GM12878 (cell line): ENCODE measurements around the gene ODR4. TPM values are rescaled to one million over a fixed set of nuclear protein-coding genes. Genes with fewer than 3 reads are reported as not detected.

Experiments
- ATF7 ChIP-seq: fragments of 450-650 bp; IDR thresholded peaks from 2 replicates; pipeline ENCODE4 v1.6.1; 2016; ENCODE audit warnings: low read depth, mild to moderate bottlenecking
- CHD2 ChIP-seq: IDR thresholded peaks from 2 replicates; pipeline ENCODE4 v1.6.1; 2011; ENCODE audit warnings: low read depth, low read length, improper control_type of control experiment, borderline replicate concordance
- CHD4 ChIP-seq: fragments of 200-600 bp; sonication (generic); IDR thresholded peaks from 2 replicates; pipeline ENCODE4 v1.6.1; 2016; ENCODE audit warnings: mild to moderate bottlenecking
- EP300 ChIP-seq, 2 experiments: fragments of 150-350 bp in 1 of 2; IDR thresholded peaks; 2 replicates each; pipeline ENCODE4 v1.6.1; 2011 to 2012; ENCODE audit warnings: low read depth in 2 of 2, low read length in 2 of 2, borderline replicate concordance in 1 of 2, improper control_type of control experiment in 1 of 2, inconsistent platforms in 1 of 2; ENCODE audit not compliant: control insufficient read depth in 1 of 2
- KAT2A ChIP-seq: conservative IDR thresholded peaks from 2 replicates; pipeline ENCODE4 v1.6.1; 2011; ENCODE audit warnings: low read depth, low read length; ENCODE audit not compliant: control insufficient read depth
- MEF2B ChIP-seq: fragments of 450-650 bp; IDR thresholded peaks from 2 replicates; pipeline ENCODE4 v1.6.1; 2018; ENCODE audit warnings: mild to moderate bottlenecking, moderate library complexity; ENCODE audit not compliant: partially characterized antibody, poor library complexity, severe bottlenecking
- NR2C2 ChIP-seq: IDR thresholded peaks from 2 replicates; pipeline ENCODE4 v1.6.1; 2011; ENCODE audit warnings: borderline replicate concordance, low read depth; ENCODE audit not compliant: control insufficient read depth, insufficient read length
- NRF1 ChIP-seq: conservative IDR thresholded peaks from 2 replicates; pipeline ENCODE4 v1.6.1; 2011; ENCODE audit warnings: mild to moderate bottlenecking, low read depth, low read length, improper control_type of control experiment
- PML ChIP-seq: IDR thresholded peaks from 2 replicates; pipeline ENCODE4 v1.6.1; 2012; ENCODE audit warnings: low read length, inconsistent platforms
- POLR2A ChIP-seq: IDR thresholded peaks from 2 replicates; pipeline ENCODE4 v1.6.1; 2011; ENCODE audit warnings: low read depth, mild to moderate bottlenecking, low read length
- SMARCA5 ChIP-seq: fragments of 450-650 bp; IDR thresholded peaks from 2 replicates; pipeline ENCODE4 v1.6.1; 2017; ENCODE audit warnings: mild to moderate bottlenecking
- SRF ChIP-seq, 2 experiments: IDR thresholded peaks; 2 replicates each; pipeline ENCODE4 v1.6.1; 2011; ENCODE audit warnings: low read depth in 2 of 2, low read length in 2 of 2, mild to moderate bottlenecking in 1 of 2, moderate library complexity in 1 of 2
- STAT1 ChIP-seq: fragments of 450-650 bp; conservative IDR thresholded peaks from 2 replicates; pipeline ENCODE4 v1.6.1; 2014; ENCODE audit warnings: antibody characterized with exemption, mild to moderate bottlenecking
- SUZ12 ChIP-seq: fragments of 200-600 bp; sonication (generic); IDR thresholded peaks from one replicate; pipeline ENCODE4 v1.6.1; 2018; ENCODE audit warnings: antibody characterized with exemption, mild to moderate bottlenecking; ENCODE audit not compliant: unreplicated experiment
- ZNF24 ChIP-seq: fragments of 450-650 bp; IDR thresholded peaks from 2 replicates; pipeline ENCODE4 v1.6.1; 2017; ENCODE audit warnings: antibody characterized with exemption, mild to moderate bottlenecking
- polyA plus RNA-seq, 11 experiments: library from polyadenylated mRNA; depleted of rRNA in 4 of 11; unstranded in 6 of 11; stranded (reverse) in 5 of 11; fragments of >200 nt; fragmentation: Nextera tagmentation in 4 of 11; fragmentation: Illumina TruSeq in 1 of 11; extraction: Ambion mirVana in 4 of 11; extraction: Trizol in 1 of 11; gene quantifications; 1 replicate in 1 of 11; 2 replicates in 10 of 11; pipeline versions ENCODE4 v1.2.1 to v1.2.3, GENCODE V29; 2011 to 2016; ENCODE audit warnings: inconsistent platforms in 2 of 11, missing spikeins in 2 of 11, low read depth in 1 of 11
- total RNA-seq, 4 experiments: library from RNA; depleted of rRNA in 3 of 4; stranded (reverse); fragments of >200 nt in 3 of 4; fragmentation: Illumina TruSeq in 1 of 4; extraction: Trizol in 1 of 4; gene quantifications; 2 replicates each; pipeline versions ENCODE4 v1.2.1 to v1.2.3, GENCODE V29; 2013 to 2021
- TF ChIP-seq, protein P1 (sequence below): fragments of 450-650 bp; IDR thresholded peaks from 2 replicates; pipeline ENCODE4 v1.6.1; 2017; ENCODE audit warnings: mild to moderate bottlenecking, moderate library complexity
- TF ChIP-seq, protein P2 (sequence below): fragments of 450-650 bp; IDR thresholded peaks from 2 replicates; pipeline ENCODE4 v1.6.1; 2017; ENCODE audit warnings: borderline replicate concordance
- TF ChIP-seq, protein P3 (sequence below): fragments of 450-650 bp; IDR thresholded peaks from 2 replicates; pipeline ENCODE4 v1.6.1; 2016; ENCODE audit warnings: mild to moderate bottlenecking
- TF ChIP-seq, protein P4 (sequence below): fragments of 450-650 bp; IDR thresholded peaks from 2 replicates; pipeline ENCODE4 v1.6.1; 2016; ENCODE audit warnings: mild to moderate bottlenecking

The ODR4 gene
- total and polyA plus RNA-seq, 10 of the 15 experiments (the other 5 are each of a cell fraction or from before 2014, with no cell fraction given), result 10.4 to 19.4 (median 13.3) TPM

DNA sequence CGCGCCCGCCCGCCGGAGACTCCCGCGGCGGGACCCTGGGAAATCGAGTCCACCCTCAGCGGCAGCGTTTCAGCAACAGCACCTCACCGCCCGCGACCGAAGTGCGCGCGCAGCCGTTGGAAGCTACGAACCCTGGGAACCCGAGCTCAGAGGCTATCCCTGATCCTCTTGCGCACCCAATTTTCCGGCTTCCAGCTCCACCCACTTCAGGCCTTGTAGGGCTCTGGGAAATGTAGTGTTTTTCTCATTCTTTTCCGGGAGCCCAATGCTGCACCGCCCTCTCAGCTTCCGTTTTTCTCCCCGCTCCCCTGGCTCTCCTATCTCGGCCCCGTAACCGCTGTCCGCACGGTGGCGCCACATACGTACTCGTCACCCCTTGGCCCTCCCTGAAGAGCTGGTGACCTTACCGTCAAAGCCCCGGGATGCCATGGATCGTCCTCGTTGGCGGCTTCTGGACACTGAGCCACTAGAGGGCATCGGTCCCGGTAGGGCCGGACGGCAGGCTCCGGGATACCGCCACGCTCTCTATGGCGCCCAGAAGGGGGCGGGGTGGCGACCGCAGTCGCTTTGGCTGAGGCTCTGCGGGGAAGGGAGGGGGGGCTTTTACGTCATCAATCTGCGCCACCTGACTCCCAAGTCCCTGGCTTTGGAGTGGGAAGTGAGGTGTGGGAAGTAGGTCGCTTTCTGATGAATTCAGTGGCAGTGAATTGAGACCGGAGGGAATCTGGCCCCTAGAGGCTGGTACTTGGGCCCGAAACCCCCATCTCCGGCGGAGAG is at the start of gene ODR4, which contains the start of gene TPR (continued):
- TF ChIP-seq EP300 (IDR thresholded peaks at IDR 0.05; ENCODE audit: borderline replicate concordance in 1 of 2, control insufficient read depth in 1 of 2, low read depth in 2 of 2, low read length in 2 of 2) (0 out of 4 replicates have a peak, but pooled peaks have one; percentile 11 to 35), SUZ12 (no peak), NRF1 (peak; percentile 81), CHD2 (peak; percentile 77; the same call in 1 of the 2 replicates), PML (peak; percentile 74; the same call in 1 of the 2 replicates), KAT2A (no peak), MEF2B (peak; percentile 60), POLR2A (peak; percentile 81), STAT1 (peak; percentile 91; the same call in 1 of the 2 replicates), SMARCA5 (peak; percentile 78; the same call in 1 of the 2 replicates), CHD4 (no peak), ATF7 (peak; percentile 90), NR2C2 (no peak), ZNF24 (no peak), SRF (IDR thresholded peaks at IDR 0.05; ENCODE audit: low read depth in 2 of 2, low read length in 2 of 2) (peak; percentile 33 to 75; a peak in 3 of 4 replicates)
- TF ChIP-seq, protein P1, sequence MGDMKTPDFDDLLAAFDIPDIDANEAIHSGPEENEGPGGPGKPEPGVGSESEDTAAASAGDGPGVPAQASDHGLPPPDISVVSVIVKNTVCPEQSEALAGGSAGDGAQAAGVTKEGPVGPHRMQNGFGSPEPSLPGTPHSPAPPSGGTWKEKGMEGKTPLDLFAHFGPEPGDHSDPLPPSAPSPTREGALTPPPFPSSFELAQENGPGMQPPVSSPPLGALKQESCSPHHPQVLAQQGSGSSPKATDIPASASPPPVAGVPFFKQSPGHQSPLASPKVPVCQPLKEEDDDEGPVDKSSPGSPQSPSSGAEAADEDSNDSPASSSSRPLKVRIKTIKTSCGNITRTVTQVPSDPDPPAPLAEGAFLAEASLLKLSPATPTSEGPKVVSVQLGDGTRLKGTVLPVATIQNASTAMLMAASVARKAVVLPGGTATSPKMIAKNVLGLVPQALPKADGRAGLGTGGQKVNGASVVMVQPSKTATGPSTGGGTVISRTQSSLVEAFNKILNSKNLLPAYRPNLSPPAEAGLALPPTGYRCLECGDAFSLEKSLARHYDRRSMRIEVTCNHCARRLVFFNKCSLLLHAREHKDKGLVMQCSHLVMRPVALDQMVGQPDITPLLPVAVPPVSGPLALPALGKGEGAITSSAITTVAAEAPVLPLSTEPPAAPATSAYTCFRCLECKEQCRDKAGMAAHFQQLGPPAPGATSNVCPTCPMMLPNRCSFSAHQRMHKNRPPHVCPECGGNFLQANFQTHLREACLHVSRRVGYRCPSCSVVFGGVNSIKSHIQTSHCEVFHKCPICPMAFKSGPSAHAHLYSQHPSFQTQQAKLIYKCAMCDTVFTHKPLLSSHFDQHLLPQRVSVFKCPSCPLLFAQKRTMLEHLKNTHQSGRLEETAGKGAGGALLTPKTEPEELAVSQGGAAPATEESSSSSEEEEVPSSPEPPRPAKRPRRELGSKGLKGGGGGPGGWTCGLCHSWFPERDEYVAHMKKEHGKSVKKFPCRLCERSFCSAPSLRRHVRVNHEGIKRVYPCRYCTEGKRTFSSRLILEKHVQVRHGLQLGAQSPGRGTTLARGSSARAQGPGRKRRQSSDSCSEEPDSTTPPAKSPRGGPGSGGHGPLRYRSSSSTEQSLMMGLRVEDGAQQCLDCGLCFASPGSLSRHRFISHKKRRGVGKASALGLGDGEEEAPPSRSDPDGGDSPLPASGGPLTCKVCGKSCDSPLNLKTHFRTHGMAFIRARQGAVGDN, result peak; percentile 36
- TF ChIP-seq, protein P2, sequence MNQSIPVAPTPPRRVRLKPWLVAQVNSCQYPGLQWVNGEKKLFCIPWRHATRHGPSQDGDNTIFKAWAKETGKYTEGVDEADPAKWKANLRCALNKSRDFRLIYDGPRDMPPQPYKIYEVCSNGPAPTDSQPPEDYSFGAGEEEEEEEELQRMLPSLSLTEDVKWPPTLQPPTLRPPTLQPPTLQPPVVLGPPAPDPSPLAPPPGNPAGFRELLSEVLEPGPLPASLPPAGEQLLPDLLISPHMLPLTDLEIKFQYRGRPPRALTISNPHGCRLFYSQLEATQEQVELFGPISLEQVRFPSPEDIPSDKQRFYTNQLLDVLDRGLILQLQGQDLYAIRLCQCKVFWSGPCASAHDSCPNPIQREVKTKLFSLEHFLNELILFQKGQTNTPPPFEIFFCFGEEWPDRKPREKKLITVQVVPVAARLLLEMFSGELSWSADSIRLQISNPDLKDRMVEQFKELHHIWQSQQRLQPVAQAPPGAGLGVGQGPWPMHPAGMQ, result peak; percentile 45; the same call in 1 of the 2 replicates
- TF ChIP-seq, protein P3, sequence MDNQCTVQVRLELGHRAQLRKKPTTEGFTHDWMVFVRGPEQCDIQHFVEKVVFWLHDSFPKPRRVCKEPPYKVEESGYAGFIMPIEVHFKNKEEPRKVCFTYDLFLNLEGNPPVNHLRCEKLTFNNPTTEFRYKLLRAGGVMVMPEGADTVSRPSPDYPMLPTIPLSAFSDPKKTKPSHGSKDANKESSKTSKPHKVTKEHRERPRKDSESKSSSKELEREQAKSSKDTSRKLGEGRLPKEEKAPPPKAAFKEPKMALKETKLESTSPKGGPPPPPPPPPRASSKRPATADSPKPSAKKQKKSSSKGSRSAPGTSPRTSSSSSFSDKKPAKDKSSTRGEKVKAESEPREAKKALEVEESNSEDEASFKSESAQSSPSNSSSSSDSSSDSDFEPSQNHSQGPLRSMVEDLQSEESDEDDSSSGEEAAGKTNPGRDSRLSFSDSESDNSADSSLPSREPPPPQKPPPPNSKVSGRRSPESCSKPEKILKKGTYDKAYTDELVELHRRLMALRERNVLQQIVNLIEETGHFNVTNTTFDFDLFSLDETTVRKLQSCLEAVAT, result peak; percentile 96
- TF ChIP-seq, protein P4, sequence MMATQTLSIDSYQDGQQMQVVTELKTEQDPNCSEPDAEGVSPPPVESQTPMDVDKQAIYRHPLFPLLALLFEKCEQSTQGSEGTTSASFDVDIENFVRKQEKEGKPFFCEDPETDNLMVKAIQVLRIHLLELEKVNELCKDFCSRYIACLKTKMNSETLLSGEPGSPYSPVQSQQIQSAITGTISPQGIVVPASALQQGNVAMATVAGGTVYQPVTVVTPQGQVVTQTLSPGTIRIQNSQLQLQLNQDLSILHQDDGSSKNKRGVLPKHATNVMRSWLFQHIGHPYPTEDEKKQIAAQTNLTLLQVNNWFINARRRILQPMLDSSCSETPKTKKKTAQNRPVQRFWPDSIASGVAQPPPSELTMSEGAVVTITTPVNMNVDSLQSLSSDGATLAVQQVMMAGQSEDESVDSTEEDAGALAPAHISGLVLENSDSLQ, result peak; percentile 40; the same call in 1 of the 2 replicates
